Naive B cell (primary cell): ENCODE data around the gene ROBO1. TPM values are rescaled to one million over a fixed set of nuclear protein-coding genes. Genes with fewer than 3 reads are reported as not detected.

Source experiments
- ATAC-seq, 2 donors: fragments of 150-1000 bp; cut with Tn5 transposase; 2 replicates each; pipeline ENCODE4 v1.10.0; 2021; ENCODE audit warnings: low read depth in 2 of 2, mild to moderate bottlenecking in 2 of 2, moderate library complexity in 2 of 2
- DNase-seq: peaks from one replicate; pipeline ENCODE4 v3.0.0; 2022
- H3K27ac Mint-ChIP-seq, 6 donors: one replicate each; pipeline ENCODE4 v1.8.0; 2020 to 2022; ENCODE audit warnings: mild to moderate bottlenecking in 6 of 6, mixed read lengths in 6 of 6, moderate library complexity in 5 of 6, inconsistent platforms in 2 of 6
- H3K27me3 Mint-ChIP-seq, 3 donors: one replicate each; pipeline ENCODE4 v1.8.0; 2021 to 2022; ENCODE audit warnings: mixed read lengths in 3 of 3, mild to moderate bottlenecking in 1 of 3
- H3K36me3 Mint-ChIP-seq, 2 donors: one replicate each; pipeline ENCODE4 v1.8.0; 2020 to 2022; ENCODE audit warnings: mixed read lengths in 2 of 2, inconsistent platforms in 1 of 2, mild to moderate bottlenecking in 1 of 2
- H3K4me1 Mint-ChIP-seq, 3 donors: one replicate each; pipeline ENCODE4 v1.8.0; 2020 to 2022; ENCODE audit warnings: mixed read lengths in 3 of 3, inconsistent platforms in 1 of 3, mild to moderate bottlenecking in 1 of 3, moderate library complexity in 1 of 3
- H3K4me3 Mint-ChIP-seq, 8 donors: one replicate each; pipeline ENCODE4 v1.8.0; 2020 to 2022; ENCODE audit warnings: mild to moderate bottlenecking in 8 of 8, mixed read lengths in 8 of 8, moderate library complexity in 8 of 8, inconsistent platforms in 2 of 8
- H3K9me3 Mint-ChIP-seq, 7 donors: one replicate each; pipeline ENCODE4 v1.8.0; 2020 to 2022; ENCODE audit warnings: mixed read lengths in 7 of 7, mild to moderate bottlenecking in 5 of 7, inconsistent platforms in 2 of 7, moderate library complexity in 1 of 7
- polyA plus RNA-seq, 6 donors: library from polyadenylated mRNA; unstranded; fragments of 300-500 nt; fragmentation: Illumina TruSeq; gene quantifications; one replicate each; pipeline ENCODE4 v1.2.3, GENCODE V29; 2021; ENCODE audit warnings: low read depth in 6 of 6

Gene ROBO1
- polyA plus RNA-seq, 6 donors from 2014 or later = 0.39 to 0.44 TPM; not detected in 4

DNA sequence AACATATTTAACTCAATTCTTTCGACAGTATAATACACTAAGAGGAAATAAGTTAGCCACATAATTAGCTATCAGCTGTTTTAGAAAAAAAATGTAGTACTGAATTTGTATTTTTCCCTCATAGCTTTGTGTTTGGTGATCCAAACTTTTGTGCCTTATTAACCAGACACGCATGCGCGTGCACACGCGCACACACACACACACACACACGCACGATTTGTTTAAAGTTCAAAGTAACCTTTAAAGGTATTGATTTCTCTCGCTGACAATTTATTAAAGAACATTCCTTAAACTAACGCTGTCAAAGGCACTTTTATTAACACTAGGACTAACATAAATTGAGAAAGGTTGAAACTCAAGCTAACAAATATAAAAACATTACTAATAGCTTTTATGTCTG, 198.9 kb downstream of the ROBO1 start:
- H3K4me1 Mint-ChIP-seq = no peaks in the 10 kb centered on the region
- no peak for ATAC-seq
- H3K36me3 Mint-ChIP-seq = no peaks in the 10 kb centered on the region
- no peak for DNase-seq
- H3K27me3 Mint-ChIP-seq = no peaks in the 10 kb centered on the region
- peaks cover 0 to 6% (median 0%) of the 10 kb centered on the region in 7 donors for H3K9me3 Mint-ChIP-seq
- H3K4me3 Mint-ChIP-seq = no peak overlapping the region
- H3K27ac Mint-ChIP-seq = no peak overlapping the region

DNA sequence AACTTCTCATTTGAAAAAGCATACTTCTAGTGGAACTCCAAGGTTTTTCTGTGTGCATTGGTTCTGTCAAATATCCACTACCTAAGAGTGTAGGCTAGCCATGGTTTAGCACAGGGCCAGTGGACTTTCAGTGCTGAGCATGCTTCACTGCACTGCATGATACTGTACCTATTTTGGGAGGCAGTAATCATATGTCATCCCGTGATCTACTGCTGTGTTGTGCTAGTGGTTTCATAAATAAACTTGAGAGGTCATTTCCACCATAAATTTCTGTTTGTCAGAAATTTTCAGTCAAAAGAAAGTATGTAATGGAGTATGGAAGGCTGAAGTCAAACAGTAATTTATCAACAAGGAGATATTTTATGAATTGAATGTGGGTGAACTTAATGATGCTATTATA, 203.6 kb downstream of the ROBO1 start:
- H3K9me3 Mint-ChIP-seq = peaks cover 0 to 6% (median 0%) of the 10 kb centered on the region in 7 donors
- H3K36me3 Mint-ChIP-seq = no peaks in the 10 kb centered on the region
- ATAC-seq (no peak), DNase-seq (no peak)
- H3K27ac Mint-ChIP-seq = no peak overlapping the region
- H3K4me3 Mint-ChIP-seq = no peak overlapping the region
- H3K27me3 Mint-ChIP-seq = no peaks in the 10 kb centered on the region
- no peaks in the 10 kb centered on the region for H3K4me1 Mint-ChIP-seq

DNA sequence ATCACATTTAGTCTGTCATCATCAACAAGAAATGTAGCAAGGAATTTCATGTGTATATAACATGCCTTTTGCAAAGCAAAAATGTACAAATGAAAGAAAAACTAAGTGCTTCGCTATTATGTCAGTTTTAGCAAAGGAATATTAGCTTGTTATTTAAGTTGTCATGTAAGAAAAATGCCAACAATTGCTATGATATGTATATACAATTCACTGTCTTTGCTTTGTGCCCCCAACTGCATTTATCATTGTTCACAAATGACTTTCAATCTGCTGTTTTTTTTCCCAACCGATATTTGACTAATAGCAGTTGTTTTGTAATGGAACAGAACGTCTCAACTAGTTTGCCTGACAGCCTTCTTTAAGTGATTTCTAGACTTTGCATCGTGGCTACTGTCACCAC, 207.1 kb downstream of the ROBO1 start:
- Mint-ChIP-seq H3K27ac (no peak overlapping the region), H3K36me3 (no peaks in the 10 kb centered on the region), H3K4me3 (no peak overlapping the region), H3K4me1 (no peaks in the 10 kb centered on the region), H3K9me3 (peaks cover 0 to 5% (median 0%) of the 10 kb centered on the region in 7 donors), H3K27me3 (no peaks in the 10 kb centered on the region)
- ATAC-seq (no peak), DNase-seq (no peak)

DNA sequence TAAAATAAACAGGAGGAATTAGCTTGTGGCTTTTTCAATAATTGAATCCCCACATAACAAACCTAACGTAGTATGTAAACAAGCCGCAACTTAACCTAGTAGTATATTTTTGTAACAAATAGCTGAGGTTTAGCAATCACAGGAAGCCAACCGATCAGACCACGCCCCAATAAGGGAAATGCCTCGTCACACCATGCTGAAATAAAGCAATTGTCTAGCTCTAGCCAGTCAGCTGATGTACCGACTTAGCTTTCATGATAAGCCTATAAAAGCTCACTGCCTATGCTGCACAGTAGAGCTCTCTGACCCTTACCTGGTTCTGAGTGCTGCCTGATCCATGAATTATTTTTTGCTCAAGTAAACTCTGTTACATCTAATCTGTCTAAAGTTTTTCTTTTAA, 208.9 kb downstream of the ROBO1 start:
- H3K27ac Mint-ChIP-seq = no peak overlapping the region
- ATAC-seq (no peak), DNase-seq (no peak)
- H3K9me3 Mint-ChIP-seq = peaks cover 0 to 5% (median 0%) of the 10 kb centered on the region in 7 donors
- H3K36me3 Mint-ChIP-seq = no peaks in the 10 kb centered on the region
- no peak overlapping the region for H3K4me3 Mint-ChIP-seq
- H3K4me1 Mint-ChIP-seq = no peaks in the 10 kb centered on the region
- no peaks in the 10 kb centered on the region for H3K27me3 Mint-ChIP-seq

- Mint-ChIP-seq H3K27ac (no peak overlapping the region), H3K27me3 (no peaks in the 10 kb centered on the region), H3K4me3 (no peak overlapping the region), H3K9me3 (peaks cover 0 to 5% (median 0%) of the 10 kb centered on the region in 7 donors), H3K4me1 (no peaks in the 10 kb centered on the region), H3K36me3 (no peaks in the 10 kb centered on the region)
- no peak for DNase-seq
- ATAC-seq = no peak
Observed at GRCh38 chr3:79555655-79556054, 212.1 kb downstream of the ROBO1 start.

- no peaks in the 10 kb centered on the region for H3K27me3 Mint-ChIP-seq
- DNase-seq (no peak), ATAC-seq (no peak)
- H3K4me3 Mint-ChIP-seq = no peak overlapping the region
- no peaks in the 10 kb centered on the region for H3K4me1 Mint-ChIP-seq
- no peak overlapping the region for H3K27ac Mint-ChIP-seq
- H3K9me3 Mint-ChIP-seq = no peaks in the 10 kb centered on the region
- no peaks in the 10 kb centered on the region for H3K36me3 Mint-ChIP-seq
Observed at GRCh38 chr3:79551997-79552396, 215.8 kb downstream of the ROBO1 start.

DNA sequence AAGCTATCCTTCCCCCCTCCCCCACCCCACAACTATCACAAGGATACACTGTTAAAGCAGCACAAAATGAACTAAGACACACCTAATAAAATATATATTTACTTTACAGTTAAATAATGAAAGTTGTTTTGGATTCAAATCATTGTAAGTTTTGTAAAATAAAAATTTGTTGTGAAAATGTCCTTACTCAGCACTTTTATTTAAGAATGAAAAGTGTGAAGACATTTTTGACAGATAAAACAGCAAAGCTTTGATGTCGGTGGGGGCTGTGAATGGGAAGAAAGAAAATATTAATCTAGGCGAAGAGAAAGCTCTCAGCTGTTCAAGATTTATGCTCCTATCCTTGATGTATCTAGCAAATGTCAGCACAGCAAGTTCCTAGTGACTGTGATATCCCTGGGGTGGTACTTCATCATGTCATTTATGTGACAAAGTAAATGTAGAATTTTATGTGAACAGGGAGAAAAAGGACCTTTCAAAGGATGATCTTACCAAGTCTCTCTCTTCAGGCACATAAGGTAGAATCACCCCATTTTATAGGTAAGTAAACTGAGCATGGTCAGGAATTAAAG, 216.4 kb downstream of the ROBO1 start:
- H3K27ac Mint-ChIP-seq = no peak overlapping the region
- H3K4me3 Mint-ChIP-seq = no peak overlapping the region
- ATAC-seq (no peak), DNase-seq (no peak)
- H3K9me3 Mint-ChIP-seq = no peaks in the 10 kb centered on the region
- no peaks in the 10 kb centered on the region for H3K4me1 Mint-ChIP-seq
- no peaks in the 10 kb centered on the region for H3K36me3 Mint-ChIP-seq
- H3K27me3 Mint-ChIP-seq = no peaks in the 10 kb centered on the region

DNA sequence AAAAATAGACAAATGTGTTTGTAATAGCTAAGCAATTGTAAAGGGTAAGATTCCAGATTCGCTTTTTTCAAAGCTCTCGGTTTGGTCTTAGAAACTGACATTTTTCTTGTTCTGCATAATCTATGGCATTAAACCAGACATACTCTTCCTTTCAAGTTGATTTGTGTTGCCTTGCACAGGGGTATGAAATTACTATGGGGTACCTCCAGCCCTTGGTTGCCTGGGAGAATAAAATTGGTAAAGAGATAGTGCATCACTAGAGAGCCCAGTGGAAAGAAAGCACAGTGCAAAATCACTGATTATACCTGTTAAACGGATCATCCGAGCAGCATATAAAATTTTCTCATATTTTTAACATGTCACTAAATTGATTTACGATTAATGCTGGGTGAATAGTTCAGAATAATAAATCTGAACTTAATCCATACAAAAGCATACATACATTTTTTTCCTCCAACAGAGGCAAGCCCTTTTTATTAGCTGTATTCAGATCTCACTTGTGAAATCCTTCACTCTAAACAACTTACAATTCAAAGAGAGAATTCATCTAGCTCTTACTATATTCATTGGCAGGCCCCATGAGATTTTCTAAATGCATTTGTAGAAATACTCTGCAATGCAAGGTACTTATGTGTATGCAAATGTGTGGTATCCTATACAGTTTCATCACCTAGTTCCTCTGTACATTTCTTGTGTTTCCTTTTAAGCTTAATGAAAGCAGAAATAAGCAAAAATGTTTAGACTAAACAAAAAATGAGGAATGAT, 224.4 kb downstream of the ROBO1 start:
- H3K36me3 Mint-ChIP-seq = no peaks in the 10 kb centered on the region
- DNase-seq (no peak), ATAC-seq (no peak)
- H3K4me3 Mint-ChIP-seq = no peak overlapping the region
- no peak overlapping the region for H3K27ac Mint-ChIP-seq
- H3K4me1 Mint-ChIP-seq = no peaks in the 10 kb centered on the region
- H3K9me3 Mint-ChIP-seq = no peaks in the 10 kb centered on the region
- no peaks in the 10 kb centered on the region for H3K27me3 Mint-ChIP-seq

- Mint-ChIP-seq H3K27me3 (no peaks in the 10 kb centered on the region), H3K9me3 (peaks cover 0 to 3% (median 0%) of the 10 kb centered on the region in 7 donors), H3K27ac (no peak overlapping the region), H3K36me3 (no peaks in the 10 kb centered on the region), H3K4me3 (no peak overlapping the region), H3K4me1 (no peaks in the 10 kb centered on the region)
- DNase-seq = no peak
- no peak for ATAC-seq
Observed at GRCh38 chr3:79534727-79535126, 233.1 kb downstream of the ROBO1 start.

DNA sequence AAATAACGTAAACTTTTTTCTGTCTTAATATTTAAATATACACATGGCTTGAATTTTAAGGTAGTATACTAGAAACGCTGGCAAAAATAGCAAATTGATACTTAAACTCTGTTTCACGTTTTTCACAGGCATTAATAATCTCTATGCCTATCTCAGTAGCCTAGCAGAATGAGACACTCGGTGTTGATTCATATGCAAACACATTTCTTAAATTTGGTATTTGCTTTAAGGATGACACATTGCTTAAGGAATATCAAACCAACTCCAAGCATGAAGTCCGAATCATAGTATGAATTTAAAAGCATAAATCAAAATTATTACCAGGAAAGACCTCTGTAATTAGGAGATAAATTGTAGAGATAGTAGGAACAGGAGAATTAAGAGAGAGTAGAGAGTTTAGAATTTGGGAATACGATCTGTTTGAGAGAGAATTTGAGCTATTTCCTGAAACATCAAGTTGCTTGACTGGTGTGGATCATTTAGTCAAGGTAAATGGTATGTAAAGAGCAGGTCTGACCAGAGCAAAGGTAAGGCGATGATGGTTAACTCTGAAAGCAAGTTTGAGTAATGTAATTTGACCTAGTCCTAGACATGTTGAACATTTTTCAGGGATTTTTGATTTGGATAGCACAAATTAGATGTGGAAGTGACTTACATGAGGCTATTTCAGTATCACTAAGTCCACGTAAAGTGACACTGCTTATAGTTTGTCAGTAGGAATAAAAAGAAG, 236.1 kb downstream of the ROBO1 start:
- no peak overlapping the region for H3K27ac Mint-ChIP-seq
- ATAC-seq = no peak
- no peaks in the 10 kb centered on the region for H3K36me3 Mint-ChIP-seq
- H3K4me3 Mint-ChIP-seq = no peak overlapping the region
- peaks cover 0 to 3% (median 0%) of the 10 kb centered on the region in 7 donors for H3K9me3 Mint-ChIP-seq
- no peaks in the 10 kb centered on the region for H3K4me1 Mint-ChIP-seq
- no peaks in the 10 kb centered on the region for H3K27me3 Mint-ChIP-seq
- no peak for DNase-seq

DNA sequence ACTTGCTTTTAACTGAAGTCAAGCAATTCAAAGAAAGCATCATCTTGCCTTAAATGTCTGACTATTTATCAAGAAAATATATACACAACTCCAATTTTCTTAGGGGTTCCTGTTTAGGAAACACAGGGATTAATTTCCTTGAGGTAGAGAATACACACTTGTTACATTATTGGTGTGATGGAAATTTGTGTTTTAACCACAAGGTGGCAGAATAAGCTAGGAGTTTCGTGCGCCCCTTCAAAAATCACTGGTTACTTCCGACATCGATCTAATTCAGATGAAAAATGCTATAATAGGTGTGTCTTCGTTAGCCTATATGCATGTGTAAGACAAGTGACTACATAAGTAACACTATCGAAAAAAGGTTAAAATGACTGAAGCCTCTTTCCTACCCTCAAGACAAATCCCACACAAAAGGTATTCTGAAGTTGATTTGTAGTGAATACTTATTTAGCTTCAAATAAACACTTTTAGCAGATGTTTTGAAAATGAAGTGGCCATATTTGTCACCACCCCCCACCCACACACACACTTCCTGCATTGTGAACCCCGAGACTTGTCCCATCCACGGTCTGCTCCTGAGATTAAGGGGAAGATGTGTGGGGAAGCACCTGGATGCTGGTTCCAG, 246.5 kb downstream of the ROBO1 start:
- H3K4me3 Mint-ChIP-seq = no peak overlapping the region
- H3K27ac Mint-ChIP-seq = no peak overlapping the region
- no peaks in the 10 kb centered on the region for H3K4me1 Mint-ChIP-seq
- H3K36me3 Mint-ChIP-seq = no peaks in the 10 kb centered on the region
- no peaks in the 10 kb centered on the region for H3K9me3 Mint-ChIP-seq
- DNase-seq (no peak), ATAC-seq (no peak)
- no peaks in the 10 kb centered on the region for H3K27me3 Mint-ChIP-seq

DNA sequence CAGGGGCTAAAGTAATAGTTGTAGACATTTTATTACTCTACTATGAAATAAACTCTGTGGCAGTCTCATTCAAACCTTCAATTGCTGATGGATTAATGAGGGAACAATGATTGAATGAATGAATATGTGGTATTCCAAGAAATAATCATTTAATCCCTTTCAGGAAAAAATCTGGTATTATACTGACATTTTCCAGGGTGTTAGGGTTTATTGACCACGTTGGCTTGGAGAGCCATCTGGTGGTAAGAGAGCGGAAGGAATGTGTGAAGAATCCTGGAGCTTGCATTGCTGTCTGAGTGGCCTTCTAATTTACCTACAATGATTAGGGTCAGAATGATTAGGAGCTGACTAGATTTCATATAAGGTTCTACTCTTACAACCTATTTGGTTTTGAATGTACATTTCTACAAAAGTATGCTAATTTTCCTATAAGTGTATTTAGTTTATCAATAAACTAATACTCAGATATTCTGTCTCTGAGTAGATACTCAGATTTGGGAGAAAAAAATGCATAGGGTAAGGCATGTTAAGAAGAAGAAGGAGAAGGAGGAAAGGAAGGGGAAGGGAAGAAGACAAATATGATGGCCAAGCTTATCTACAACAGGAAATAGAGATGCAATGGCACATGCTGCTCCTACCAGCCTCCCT, 249.9 kb downstream of the ROBO1 start:
- Mint-ChIP-seq H3K9me3 (no peaks in the 10 kb centered on the region), H3K4me3 (no peak overlapping the region), H3K4me1 (no peaks in the 10 kb centered on the region), H3K36me3 (no peaks in the 10 kb centered on the region), H3K27ac (no peak overlapping the region), H3K27me3 (no peaks in the 10 kb centered on the region)
- ATAC-seq (no peak), DNase-seq (no peak)

GRCh38 chr3:79516795-79517194, 251.0 kb downstream of the ROBO1 start:
- no peaks in the 10 kb centered on the region for H3K4me1 Mint-ChIP-seq
- H3K4me3 Mint-ChIP-seq = no peak overlapping the region
- no peaks in the 10 kb centered on the region for H3K27me3 Mint-ChIP-seq
- DNase-seq (no peak), ATAC-seq (no peak)
- H3K36me3 Mint-ChIP-seq = no peaks in the 10 kb centered on the region
- H3K9me3 Mint-ChIP-seq = no peaks in the 10 kb centered on the region
- H3K27ac Mint-ChIP-seq = no peak overlapping the region
